Measurements from ENCODE around the gene SLC17A6. TPM values are rescaled to one million over a fixed set of nuclear protein-coding genes. Genes with fewer than 3 reads are reported as not detected.

SLC17A6 gene
- total RNA-seq, 1 experiment from 2014 or later: not detected

GRCh38 chr11:22349491-22349890, 11.3 kb downstream of the SLC17A6 start:
- 0 out of 2 replicates have a peak, but pooled peaks cover 3% of the 10 kb centered on the region for H3K27me3 ChIP-seq (ENCODE audit: insufficient read depth, low read length)
- H3K4me2 ChIP-seq (ENCODE audit: low read length): no peak overlapping the region
- intact Hi-C loops (cut with micrococcal nuclease): no loop called here
- POLR2A ChIA-PET: no interaction called here
- H3K27ac ChIP-seq (ENCODE audit: low read depth, low read length): no peak overlapping the region
- no TSS peak for BruUV-seq (replicated peaks)
- CTCF ChIA-PET: no interaction called here
- no peaks in the 10 kb centered on the region for H4K20me1 ChIP-seq (ENCODE audit: insufficient read depth)
- TF ChIP-seq RAD21 (IDR thresholded peaks at IDR 0.05; ENCODE audit: low read depth) (no peak), CEBPB (IDR thresholded peaks at IDR 0.05; ENCODE audit: low read depth) (no peak), JUND (IDR thresholded peaks at IDR 0.05) (no peak), ZBTB33 (IDR thresholded peaks at IDR 0.05; ENCODE audit: extremely low read depth, insufficient replicate concordance, low read length) (no peak), POLR2A (IDR thresholded peaks at IDR 0.05; ENCODE audit: borderline replicate concordance, extremely low read depth, insufficient read depth, insufficient read length) (no peak), REST (IDR thresholded peaks at IDR 0.05; ENCODE audit: low read depth) (no peak), EZH2 (IDR thresholded peaks at IDR 0.05) (no peak), ATF3 (IDR thresholded peaks at IDR 0.05) (no peak)
- H2AFZ ChIP-seq (ENCODE audit: low read depth, low read length, poor library complexity, severe bottlenecking): no peak overlapping the region
- RAD21 ChIA-PET (ENCODE audit: low non-redundant PET in 1 of 2, low total read pairs in 2 of 2, uncharacterized antibody in 2 of 2, unreplicated experiment in 2 of 2): no interaction called here
- no peak for DNase-seq (ENCODE audit: low read depth, low spot score)
- H3K4me1 ChIP-seq (ENCODE audit: control insufficient read depth in 1 of 2, insufficient read depth in 2 of 2, low read length in 2 of 2): no peaks in the 10 kb centered on the region
- no peaks in the 10 kb centered on the region for H3K79me2 ChIP-seq (ENCODE audit: insufficient read depth, low read length)
- H3K4me3 ChIP-seq (replicated peaks in 1 of 2; ENCODE audit: low read depth in 1 of 2, low read length in 2 of 2): no peak overlapping the region
- no peaks in the 10 kb centered on the region for H3K36me3 ChIP-seq (ENCODE audit: control insufficient read depth in 1 of 2, insufficient read depth in 2 of 2, low read length in 2 of 2)
- H3K9ac ChIP-seq (ENCODE audit: low read length): no peak overlapping the region
- ATAC-seq: no peak
- H3K9me2 ChIP-seq (ENCODE audit: insufficient read depth): no peaks in the 10 kb centered on the region
- no peaks in the 10 kb centered on the region for H3K9me3 ChIP-seq (ENCODE audit: control insufficient read depth in 1 of 2, insufficient read depth in 1 of 2, low read depth in 1 of 2, low read length in 2 of 2)

All from HCT116 (cell line).